ENCODE measurements around the gene C1orf56. TPM values are rescaled to one million over a fixed set of nuclear protein-coding genes. Genes with fewer than 3 reads are reported as not detected.

Gene C1orf56
- total and polyA plus RNA-seq, 11 donors = 6.3 to 14.2 (median 7.8) TPM

GRCh38 chr1:151060007-151060656 lies 12.6 kb downstream of the C1orf56 start, which contains the start of gene MLLT11:
Gene MLLT11 (plus strand): TSS chr1:151060397. CDS start chr1:151067225, 6,828 bp downstream.
- H3K27ac ChIP-seq = peak within 1 kb of the TSS; percentile 92 to 99 (median 96)
- H3K27me3 ChIP-seq = no peaks in the 10 kb centered on the region
- ATAC-seq (peak; percentile 57 to 68 (median 62)), DNase-seq (peak in 4 of 5 donors; percentile 51 to 73 (median 59))
- H3K4me1 ChIP-seq = peaks cover 8 to 49% (median 31%) of the 10 kb centered on the region in 12 donors
- H3K36me3 ChIP-seq = peaks cover 0 to 22% (median 12%) of the 10 kb centered on the region in 9 donors
- peak within 1 kb of the TSS; percentile 71 to 98 (median 90) for H3K4me3 ChIP-seq
- 2 to 4% (median 2%) methylated on average over 15 of the region's 15 CpGs for WGBS, 4 donors
- TF ChIP-seq CTCF (IDR thresholded peaks at IDR 0.05) = peak in 2 of 12 donors; percentile 3 to 14
- TF ChIP-seq POLR2A (IDR thresholded peaks at IDR 0.05) = peak in 1 of 2 donors; percentile 23
- H3K9me3 ChIP-seq = no peaks in the 10 kb centered on the region
- intact Hi-C loops (cut with DNase I) = no loop called here

- Histone ChIP-seq H3K36me3 (peaks cover 0 to 15% (median 5%) of the 10 kb centered on the region in 9 donors), H3K9me3 (no peaks in the 10 kb centered on the region), H3K4me3 (peak overlapping the region; percentile 71 to 98 (median 90)), H3K4me1 (peaks cover 8 to 42% (median 26%) of the 10 kb centered on the region in 12 donors), H3K27ac (peak overlapping the region in 11 of 12 donors; percentile 38 to 99 (median 96)), H3K27me3 (no peaks in the 10 kb centered on the region)
- DNase-seq = no peak
- no peak for ATAC-seq
- WGBS, 4 donors = 56 to 68% (median 58%) methylated on average over 4 of the region's 4 CpGs
- intact Hi-C loops (cut with DNase I) = no loop called here
- no peak for TF ChIP-seq POLR2A (IDR thresholded peaks at IDR 0.05)
- no peak for TF ChIP-seq CTCF (IDR thresholded peaks at IDR 0.05)
Observed at GRCh38 chr1:151060657-151061421, 13.3 kb downstream of the C1orf56 start.

- intact Hi-C loops (cut with DNase I) = no loop called here
- H3K27ac ChIP-seq = peak overlapping the region in 7 of 12 donors; percentile 38 to 99 (median 94)
- no peaks in the 10 kb centered on the region for H3K27me3 ChIP-seq
- no peak for DNase-seq
- peaks cover 0 to 6% (median 0%) of the 10 kb centered on the region in 9 donors for H3K36me3 ChIP-seq
- 77 to 85% (median 80%) methylated on average over 2 of the region's 2 CpGs for WGBS, 4 donors
- H3K4me1 ChIP-seq = peaks cover 6 to 34% (median 17%) of the 10 kb centered on the region in 12 donors
- peak overlapping the region in 8 of 12 donors; percentile 72 to 96 (median 90) for H3K4me3 ChIP-seq
- H3K9me3 ChIP-seq = no peaks in the 10 kb centered on the region
- no peak for ATAC-seq
- TF ChIP-seq POLR2A (IDR thresholded peaks at IDR 0.05) = no peak
Observed at GRCh38 chr1:151061704-151062103, 14.2 kb downstream of the C1orf56 start.

- H3K4me3 ChIP-seq = no peak overlapping the region
- peak in 1 of 4 donors; percentile 21 for ATAC-seq
- peak overlapping the region in 9 of 12 donors; percentile 9 to 99 (median 94) for H3K27ac ChIP-seq
- H3K4me1 ChIP-seq = peaks cover 0 to 22% (median 6%) of the 10 kb centered on the region in 12 donors
- peak in 1 of 5 donors; percentile 39 for DNase-seq
- TF ChIP-seq POLR2A (IDR thresholded peaks at IDR 0.05) = no peak
- no peak for TF ChIP-seq CTCF (IDR thresholded peaks at IDR 0.05)
- no peaks in the 10 kb centered on the region for H3K9me3 ChIP-seq
- intact Hi-C loops (cut with DNase I) = no loop called here
- H3K27me3 ChIP-seq = no peaks in the 10 kb centered on the region
- no peaks in the 10 kb centered on the region for H3K36me3 ChIP-seq
- WGBS, 4 donors = 49 to 64% (median 50%) methylated on average over 3 of the region's 3 CpGs
Observed at GRCh38 chr1:151062741-151063371, 15.3 kb downstream of the C1orf56 start.

All from heart left ventricle (tissue), 16 donors.